ENCODE results near the gene FOXN3.

The FOXN3 gene

GRCh38 chr14:89325299-89325883 is 91.6 kb downstream of the FOXN3 start:
- DNase-seq: no peak

- no peak for DNase-seq
These were observed 92.3 kb downstream of the FOXN3 start for GRCh38 chr14:89324501-89325298.

- DNase-seq: no peak
These were observed 96.5 kb downstream of the FOXN3 start for GRCh38 chr14:89320381-89321000.

- DNase-seq: no peak
These were observed 97.3 kb downstream of the FOXN3 start for GRCh38 chr14:89319687-89320086.

GRCh38 chr14:89317051-89317691 is 99.9 kb downstream of the FOXN3 start:
- no peak for DNase-seq

- DNase-seq: no peak
These were observed 101.3 kb downstream of the FOXN3 start for GRCh38 chr14:89315493-89316470.

GRCh38 chr14:89314274-89314673 is 102.8 kb downstream of the FOXN3 start:
- DNase-seq: no peak

GRCh38 chr14:89312932-89313331 is 104.1 kb downstream of the FOXN3 start:
- DNase-seq: no peak

GRCh38 chr14:89310211-89310610 is 106.8 kb downstream of the FOXN3 start:
- DNase-seq: no peak

- no peak for DNase-seq
These were observed 107.3 kb downstream of the FOXN3 start for GRCh38 chr14:89309670-89310177.

- DNase-seq: peak; percentile 22
These were observed 108.6 kb downstream of the FOXN3 start for GRCh38 chr14:89308232-89308959.

- no peak for DNase-seq
These were observed 109.6 kb downstream of the FOXN3 start for GRCh38 chr14:89307409-89307808.

GRCh38 chr14:89304972-89305703 is 111.9 kb downstream of the FOXN3 start:
- DNase-seq: no peak

- no peak for DNase-seq
These were observed 112.5 kb downstream of the FOXN3 start for GRCh38 chr14:89304561-89304960.

- no peak for DNase-seq
These were observed 113.3 kb downstream of the FOXN3 start for GRCh38 chr14:89303456-89304435.

- DNase-seq: no peak
These were observed 114.6 kb downstream of the FOXN3 start for GRCh38 chr14:89302396-89302950.

- no peak for DNase-seq
These were observed 117.4 kb downstream of the FOXN3 start for GRCh38 chr14:89299587-89299986.

- peak; percentile 50 for DNase-seq
These were observed 118.8 kb downstream of the FOXN3 start for GRCh38 chr14:89298056-89298834.

Measured in NCI-H2171 treated with DMSO at 0.1 percent for 48 hours (cell line).